Stimulated activated memory B cell treated with anti-CD40 and anti-IgM and Interleukin-4, amounts not matched to agents 10 μg/mL and 1 μg/mL and 100 μg/mL, for 72 hours (primary cell): ENCODE data around the gene SLC17A7.

Source experiments
- ATAC-seq: fragments of 150-1000 bp; cut with Tn5 transposase; 2 replicates; pipeline ENCODE4 v1.10.0; 2021
- H3K27ac Mint-ChIP-seq: one replicate; pipeline ENCODE4 v1.8.0; 2022; ENCODE audit warnings: mild to moderate bottlenecking, mixed read lengths
- H3K27me3 Mint-ChIP-seq: one replicate; pipeline ENCODE4 v1.8.0; 2022; ENCODE audit warnings: mixed read lengths
- H3K36me3 Mint-ChIP-seq: one replicate; pipeline ENCODE4 v1.8.0; 2022; ENCODE audit warnings: mixed read lengths
- H3K4me1 Mint-ChIP-seq: one replicate; pipeline ENCODE4 v1.8.0; 2022; ENCODE audit warnings: mixed read lengths
- H3K4me3 Mint-ChIP-seq: one replicate; pipeline ENCODE4 v1.8.0; 2022; ENCODE audit warnings: mild to moderate bottlenecking, moderate library complexity, mixed read lengths
- H3K9me3 Mint-ChIP-seq: one replicate; pipeline ENCODE4 v1.8.0; 2022; ENCODE audit warnings: mixed read lengths

Gene SLC17A7

GRCh38 chr19:49441210-49441959 lies at the start of gene SLC17A7:
SLC17A7 (minus strand) TSS chr19:49441527; CDS start chr19:49441379, 148 bp downstream.
- Mint-ChIP-seq H3K36me3 (no peaks in the 10 kb centered on the region), H3K4me1 (peaks cover 54% of the 10 kb centered on the region), H3K27me3 (peaks cover 68% of the 10 kb centered on the region), H3K4me3 (peak within 1 kb of the TSS; percentile 70), H3K9me3 (peaks cover 3% of the 10 kb centered on the region), H3K27ac (peak within 1 kb of the TSS; percentile 74)
- no peak for ATAC-seq

GRCh38 chr19:49490287-49491029 lies 49.1 kb upstream of the SLC17A7 start:
- H3K27me3 Mint-ChIP-seq: no peaks in the 10 kb centered on the region
- peaks cover 57% of the 10 kb centered on the region for H3K36me3 Mint-ChIP-seq
- no peaks in the 10 kb centered on the region for H3K9me3 Mint-ChIP-seq
- peaks cover 54% of the 10 kb centered on the region for H3K4me1 Mint-ChIP-seq
- peak overlapping the region; percentile 98 for H3K27ac Mint-ChIP-seq
- peak overlapping the region; percentile 99 for H3K4me3 Mint-ChIP-seq
- ATAC-seq: no peak

- Mint-ChIP-seq H3K36me3 (peaks cover 57% of the 10 kb centered on the region), H3K27me3 (no peaks in the 10 kb centered on the region), H3K4me3 (peak overlapping the region; percentile 99), H3K9me3 (no peaks in the 10 kb centered on the region), H3K4me1 (peaks cover 54% of the 10 kb centered on the region), H3K27ac (peak overlapping the region; percentile 98)
- peak; percentile 37 for ATAC-seq
Observed at GRCh38 chr19:49489601-49490167, 48.4 kb upstream of the SLC17A7 start.

- H3K36me3 Mint-ChIP-seq: peaks cover 57% of the 10 kb centered on the region
- no peaks in the 10 kb centered on the region for H3K9me3 Mint-ChIP-seq
- no peaks in the 10 kb centered on the region for H3K27me3 Mint-ChIP-seq
- ATAC-seq: no peak
- peak overlapping the region; percentile 99 for H3K4me3 Mint-ChIP-seq
- H3K27ac Mint-ChIP-seq: peak overlapping the region; percentile 98
- H3K4me1 Mint-ChIP-seq: peaks cover 54% of the 10 kb centered on the region
Observed at GRCh38 chr19:49488863-49489537, 47.7 kb upstream of the SLC17A7 start.

GRCh38 chr19:49488046-49488862 lies 46.9 kb upstream of the SLC17A7 start:
- peaks cover 51% of the 10 kb centered on the region for H3K4me1 Mint-ChIP-seq
- no peaks in the 10 kb centered on the region for H3K9me3 Mint-ChIP-seq
- no peak for ATAC-seq
- H3K27me3 Mint-ChIP-seq: no peaks in the 10 kb centered on the region
- peaks cover 57% of the 10 kb centered on the region for H3K36me3 Mint-ChIP-seq
- H3K4me3 Mint-ChIP-seq: peak overlapping the region; percentile 99
- peak overlapping the region; percentile 98 for H3K27ac Mint-ChIP-seq

GRCh38 chr19:49487277-49488045 lies 46.1 kb upstream of the SLC17A7 start, which contains the start of gene RPL13A:
RPL13A (plus strand) TSS chr19:49487608; CDS start chr19:49487630, 22 bp downstream.
- Mint-ChIP-seq H3K36me3 (peaks cover 49% of the 10 kb centered on the region), H3K9me3 (no peaks in the 10 kb centered on the region), H3K27me3 (no peaks in the 10 kb centered on the region), H3K4me3 (peak within 1 kb of the TSS; percentile 99), H3K4me1 (peaks cover 43% of the 10 kb centered on the region), H3K27ac (peak within 1 kb of the TSS; percentile 98)
- ATAC-seq: peak; percentile 98

GRCh38 chr19:49486710-49487276 lies 45.5 kb upstream of the SLC17A7 start:
- no peaks in the 10 kb centered on the region for H3K27me3 Mint-ChIP-seq
- no peaks in the 10 kb centered on the region for H3K9me3 Mint-ChIP-seq
- H3K27ac Mint-ChIP-seq: peak overlapping the region; percentile 98
- peak overlapping the region; percentile 99 for H3K4me3 Mint-ChIP-seq
- H3K4me1 Mint-ChIP-seq: peaks cover 37% of the 10 kb centered on the region
- peaks cover 43% of the 10 kb centered on the region for H3K36me3 Mint-ChIP-seq
- no peak for ATAC-seq

GRCh38 chr19:49486232-49486631 lies 44.9 kb upstream of the SLC17A7 start:
- Mint-ChIP-seq H3K36me3 (peaks cover 39% of the 10 kb centered on the region), H3K4me3 (peak overlapping the region; percentile 25), H3K4me1 (peaks cover 36% of the 10 kb centered on the region), H3K27me3 (no peaks in the 10 kb centered on the region), H3K27ac (peak overlapping the region; percentile 98), H3K9me3 (no peaks in the 10 kb centered on the region)
- no peak for ATAC-seq

GRCh38 chr19:49481020-49481683 lies 39.8 kb upstream of the SLC17A7 start:
- Mint-ChIP-seq H3K27me3 (no peaks in the 10 kb centered on the region), H3K27ac (no peak overlapping the region), H3K4me3 (no peak overlapping the region), H3K4me1 (peaks cover 9% of the 10 kb centered on the region), H3K9me3 (no peaks in the 10 kb centered on the region), H3K36me3 (peaks cover 5% of the 10 kb centered on the region)
- no peak for ATAC-seq

GRCh38 chr19:49479975-49480628 lies 38.8 kb upstream of the SLC17A7 start:
- H3K36me3 Mint-ChIP-seq: peaks cover 6% of the 10 kb centered on the region
- peaks cover 15% of the 10 kb centered on the region for H3K4me1 Mint-ChIP-seq
- ATAC-seq: no peak
- H3K27me3 Mint-ChIP-seq: no peaks in the 10 kb centered on the region
- no peaks in the 10 kb centered on the region for H3K9me3 Mint-ChIP-seq
- H3K4me3 Mint-ChIP-seq: no peak overlapping the region
- H3K27ac Mint-ChIP-seq: no peak overlapping the region

GRCh38 chr19:49475995-49476880 lies 34.9 kb upstream of the SLC17A7 start:
- Mint-ChIP-seq H3K36me3 (peaks cover 6% of the 10 kb centered on the region), H3K27me3 (no peaks in the 10 kb centered on the region), H3K27ac (peak overlapping the region; percentile 96), H3K4me1 (peaks cover 43% of the 10 kb centered on the region), H3K9me3 (no peaks in the 10 kb centered on the region), H3K4me3 (peak overlapping the region; percentile 88)
- ATAC-seq: no peak
